ENCODE data around the gene FAM177A1.
"Not testable (repeated sequence)": the region's sequence is repeated elsewhere in the genome, so short reads cannot be mapped to it uniquely, and the experiment has no call there.

Gene FAM177A1

DNA sequence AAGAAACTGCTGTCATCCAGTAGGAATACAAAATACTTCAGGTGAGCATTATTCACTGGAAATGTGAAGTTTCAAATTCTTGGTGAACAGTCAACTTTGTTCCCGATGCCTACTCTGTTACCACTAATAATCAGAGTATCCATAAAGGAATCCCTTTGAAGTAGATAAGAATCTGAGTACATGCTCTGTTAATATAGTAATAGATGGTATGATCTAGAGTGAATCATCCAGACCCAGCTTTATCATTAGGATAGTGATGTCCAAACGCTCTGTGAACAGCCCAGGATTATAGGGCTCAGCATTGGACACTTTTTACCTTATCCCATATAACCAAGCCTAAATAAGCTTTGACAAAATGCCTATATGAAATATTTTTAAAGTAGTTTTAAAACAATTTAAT is 42.4 kb downstream of the FAM177A1 start (continued):
- TF ChIP-seq ZNF433 (tag by site-specific recombination; IDR thresholded peaks at IDR 0.05; ENCODE audit: low read depth) (no peak), ZNF596 (tag by site-specific recombination; IDR thresholded peaks at IDR 0.05) (no peak), ZNF777 (tag by site-specific recombination; IDR thresholded peaks at IDR 0.05; ENCODE audit: borderline replicate concordance) (no peak)

DNA sequence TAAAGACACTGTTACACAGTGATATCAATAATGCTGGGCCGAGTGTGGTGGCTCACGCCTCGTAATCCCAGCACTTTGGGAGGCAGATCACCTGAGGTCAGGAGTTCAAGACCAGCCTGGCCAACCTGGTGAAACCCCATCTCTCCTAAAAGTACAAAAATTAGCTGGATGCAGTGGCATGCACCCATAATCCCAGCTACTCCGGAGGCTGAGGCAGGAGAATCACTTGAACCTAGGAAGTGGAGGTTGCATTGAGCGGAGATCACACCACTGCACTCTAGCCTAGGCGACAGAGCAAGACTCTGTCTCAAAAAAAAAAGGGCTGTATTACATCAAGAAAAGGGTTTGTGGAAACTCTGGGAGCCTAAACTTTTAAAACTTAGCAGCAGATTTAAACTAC is 48.6 kb downstream of the FAM177A1 start:
- H3K27ac ChIP-seq (ENCODE audit: extremely low read depth, low read depth, low read length); POLR2A ChIA-PET; H3K4me1 ChIP-seq (ENCODE audit: control insufficient read depth, insufficient read depth, low read length); H3K9me3 ChIP-seq (ENCODE audit: control insufficient read depth, insufficient read depth, low read depth, low read length); H3K4me3 ChIP-seq (ENCODE audit: low read depth, low read length); CTCF ChIA-PET: not testable (repeated sequence)
- peaks cover 43 to 45% of the 10 kb centered on the region in 2 experiments for H3K36me3 ChIP-seq (ENCODE audit: control insufficient read depth in 2 of 2, insufficient read depth in 1 of 2, low read length in 2 of 2)

DNA sequence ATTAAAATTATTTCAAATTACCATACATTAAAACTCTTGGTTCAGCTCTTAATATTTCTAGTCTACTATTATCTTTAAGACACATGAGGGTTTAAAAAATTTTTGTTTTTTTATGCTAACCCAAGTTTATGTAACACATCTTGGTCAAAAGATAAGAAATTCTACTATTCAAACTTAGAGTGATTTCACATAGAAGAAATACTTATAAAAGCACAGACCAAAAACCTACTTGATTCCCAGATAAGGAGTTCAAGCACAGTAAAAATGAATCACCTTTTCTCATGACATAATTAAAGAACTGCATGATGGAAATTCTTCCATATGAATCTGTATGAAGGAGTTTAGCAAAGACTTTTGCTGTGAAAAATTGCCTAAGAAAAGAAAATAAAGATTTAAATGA is 61.8 kb downstream of the FAM177A1 start:
- CTCF ChIA-PET = no interaction called here
- peaks cover 29 to 44% of the 10 kb centered on the region in 2 experiments for H3K36me3 ChIP-seq (ENCODE audit: control insufficient read depth in 2 of 2, insufficient read depth in 1 of 2, low read length in 2 of 2)
- POLR2A ChIA-PET = no interaction called here
- H3K9me3 ChIP-seq (ENCODE audit: control insufficient read depth, insufficient read depth, low read depth, low read length) = no peaks in the 10 kb centered on the region
- H3K27ac ChIP-seq (ENCODE audit: extremely low read depth, low read depth, low read length) = no peak overlapping the region
- H3K4me3 ChIP-seq (ENCODE audit: low read depth, low read length) = no peak overlapping the region
- TF ChIP-seq, protein P1, sequence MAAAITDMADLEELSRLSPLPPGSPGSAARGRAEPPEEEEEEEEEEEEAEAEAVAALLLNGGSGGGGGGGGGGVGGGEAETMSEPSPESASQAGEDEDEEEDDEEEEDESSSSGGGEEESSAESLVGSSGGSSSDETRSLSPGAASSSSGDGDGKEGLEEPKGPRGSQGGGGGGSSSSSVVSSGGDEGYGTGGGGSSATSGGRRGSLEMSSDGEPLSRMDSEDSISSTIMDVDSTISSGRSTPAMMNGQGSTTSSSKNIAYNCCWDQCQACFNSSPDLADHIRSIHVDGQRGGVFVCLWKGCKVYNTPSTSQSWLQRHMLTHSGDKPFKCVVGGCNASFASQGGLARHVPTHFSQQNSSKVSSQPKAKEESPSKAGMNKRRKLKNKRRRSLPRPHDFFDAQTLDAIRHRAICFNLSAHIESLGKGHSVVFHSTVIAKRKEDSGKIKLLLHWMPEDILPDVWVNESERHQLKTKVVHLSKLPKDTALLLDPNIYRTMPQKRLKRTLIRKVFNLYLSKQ (tag by site-specific recombination; IDR thresholded peaks at IDR 0.05; ENCODE audit: borderline replicate concordance) = no peak
- no peak for TF ChIP-seq ZNF76 (tag by site-specific recombination; IDR thresholded peaks at IDR 0.05; ENCODE audit: borderline replicate concordance, low read depth)
- no peak for TF ChIP-seq SP7 (tag by site-specific recombination; IDR thresholded peaks at IDR 0.05)
- no peak for TF ChIP-seq MEIS1 (CRISPR knock-in tag; IDR thresholded peaks at IDR 0.05; ENCODE audit: borderline replicate concordance)
- no peak for TF ChIP-seq ZNF214 (tag by site-specific recombination; IDR thresholded peaks at IDR 0.05; ENCODE audit: borderline replicate concordance)
- no peak for TF ChIP-seq WT1 (tag by site-specific recombination; IDR thresholded peaks at IDR 0.05)
- TF ChIP-seq ZNF830 (tag by site-specific recombination; IDR thresholded peaks at IDR 0.05; ENCODE audit: low read depth) = no peak
- TF ChIP-seq, protein P2, sequence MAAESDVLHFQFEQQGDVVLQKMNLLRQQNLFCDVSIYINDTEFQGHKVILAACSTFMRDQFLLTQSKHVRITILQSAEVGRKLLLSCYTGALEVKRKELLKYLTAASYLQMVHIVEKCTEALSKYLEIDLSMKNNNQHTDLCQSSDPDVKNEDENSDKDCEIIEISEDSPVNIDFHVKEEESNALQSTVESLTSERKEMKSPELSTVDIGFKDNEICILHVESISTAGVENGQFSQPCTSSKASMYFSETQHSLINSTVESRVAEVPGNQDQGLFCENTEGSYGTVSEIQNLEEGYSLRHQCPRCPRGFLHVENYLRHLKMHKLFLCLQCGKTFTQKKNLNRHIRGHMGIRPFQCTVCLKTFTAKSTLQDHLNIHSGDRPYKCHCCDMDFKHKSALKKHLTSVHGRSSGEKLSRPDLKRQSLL (tag by site-specific recombination; IDR thresholded peaks at IDR 0.05) = no peak
- no peak for TF ChIP-seq ZSCAN16 (tag by site-specific recombination; IDR thresholded peaks at IDR 0.05)
- TF ChIP-seq TCF7L2 (IDR thresholded peaks at IDR 0.05; ENCODE audit: borderline replicate concordance, low read depth, low read length) = no peak
- H3K4me1 ChIP-seq (ENCODE audit: control insufficient read depth, insufficient read depth, low read length) = no peaks in the 10 kb centered on the region

DNA sequence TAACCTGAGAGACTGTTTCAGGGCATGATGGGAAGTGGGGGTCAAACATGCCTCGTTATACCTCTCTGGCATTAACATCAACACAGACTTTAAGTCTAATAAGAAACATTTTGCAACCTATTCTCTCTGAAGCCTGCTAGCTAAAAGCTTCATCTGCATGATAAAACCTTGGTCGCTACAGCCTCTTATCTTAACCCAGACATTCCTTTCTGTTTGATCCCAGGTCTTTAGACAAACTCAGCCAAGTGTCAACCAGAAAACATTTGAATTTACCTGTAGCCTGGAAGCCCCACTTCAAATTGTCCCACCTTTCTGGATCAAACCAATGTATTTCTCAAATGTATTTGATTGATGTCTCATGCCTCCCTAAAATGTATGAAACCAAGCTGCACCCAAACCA is 66.6 kb downstream of the FAM177A1 start:
- no peak overlapping the region for H3K4me3 ChIP-seq (ENCODE audit: low read depth, low read length)
- H3K4me1 ChIP-seq (ENCODE audit: control insufficient read depth, insufficient read depth, low read length) = no peaks in the 10 kb centered on the region
- H3K36me3 ChIP-seq (ENCODE audit: control insufficient read depth in 2 of 2, insufficient read depth in 1 of 2, low read length in 2 of 2) = peaks cover 37 to 59% of the 10 kb centered on the region in 2 experiments
- no peaks in the 10 kb centered on the region for H3K9me3 ChIP-seq (ENCODE audit: control insufficient read depth, insufficient read depth, low read depth, low read length)
- ChIA-PET POLR2A (interaction anchor here (0.6 kb wide), 1 partner anchor 256 kb away, joined by 3 read pairs; no protein-coding TSS in a partner anchor), CTCF (interaction anchor here (1.2 kb wide), 1 partner anchor 781 kb away, joined by 4 read pairs; no protein-coding TSS in a partner anchor)
- no peak overlapping the region for H3K27ac ChIP-seq (ENCODE audit: extremely low read depth, low read depth, low read length)
- TF ChIP-seq ZBTB8A (tag by site-specific recombination; IDR thresholded peaks at IDR 0.05) (no peak), WT1 (tag by site-specific recombination; IDR thresholded peaks at IDR 0.05) (no peak), TCF7L2 (IDR thresholded peaks at IDR 0.05; ENCODE audit: borderline replicate concordance, low read depth, low read length) (no peak), KLF9 (tag by site-specific recombination; IDR thresholded peaks at IDR 0.05; ENCODE audit: low read depth) (no peak)
